Measurements from ENCODE around the gene PEX5. TPM values are rescaled to one million over a fixed set of nuclear protein-coding genes. Genes with fewer than 3 reads are reported as not detected.

Gene PEX5
- total RNA-seq, 2 donors from 2014 or later = 73.5 to 106 TPM

GRCh38 chr12:7146906-7147305 is 42.6 kb upstream of the PEX5 start:
- H3K27ac Mint-ChIP-seq = no peak overlapping the region
- H3K27me3 Mint-ChIP-seq (ENCODE audit: insufficient read depth) = no peaks in the 10 kb centered on the region
- no peak overlapping the region for H3K4me3 Mint-ChIP-seq
- no peaks in the 10 kb centered on the region for H3K9me3 ChIP-seq (ENCODE audit: control insufficient read depth, low read length)
- H3K36me3 ChIP-seq (ENCODE audit: control insufficient read depth, insufficient read depth, low read length) = peaks cover 66% of the 10 kb centered on the region
- H3K36me3 Mint-ChIP-seq (ENCODE audit: low read depth) = peaks cover 81% of the 10 kb centered on the region
- no peak overlapping the region for H3K27ac ChIP-seq (ENCODE audit: low read depth, low read length)
- TF ChIP-seq CTCF (conservative IDR thresholded peaks at IDR 0.05) = no peak
- H3K9ac ChIP-seq (ENCODE audit: extremely low read depth, low read length, poor library complexity, severe bottlenecking) = no peak overlapping the region
- H3K27me3 ChIP-seq (ENCODE audit: control insufficient read depth, insufficient read depth, low read length, poor library complexity, severe bottlenecking) = no peaks in the 10 kb centered on the region
- no peak overlapping the region for H3K4me3 ChIP-seq (ENCODE audit: low read length)
- H3K4me1 Mint-ChIP-seq = no peaks in the 10 kb centered on the region
- no peaks in the 10 kb centered on the region for H3K9me3 Mint-ChIP-seq
- DNase-seq = peak; percentile 27
- no peaks in the 10 kb centered on the region for H3K4me1 ChIP-seq (ENCODE audit: control insufficient read depth, insufficient read depth, low read length)
- WGBS, 2 experiments (ENCODE audit: insufficient coverage in 1 of 2, insufficient read length in 1 of 2) = 86 to 97% methylated on average over 6 to 7 of the region's 7 CpGs

- Histone ChIP-seq H3K4me3 (ENCODE audit: low read length) (no peak overlapping the region), H3K27ac (ENCODE audit: low read depth, low read length) (no peak overlapping the region), H3K4me1 (ENCODE audit: control insufficient read depth, insufficient read depth, low read length) (no peaks in the 10 kb centered on the region), H3K27me3 (ENCODE audit: control insufficient read depth, insufficient read depth, low read length, poor library complexity, severe bottlenecking) (no peaks in the 10 kb centered on the region), H3K9me3 (ENCODE audit: control insufficient read depth, low read length) (no peaks in the 10 kb centered on the region), H3K9ac (ENCODE audit: extremely low read depth, low read length, poor library complexity, severe bottlenecking) (no peak overlapping the region), H3K36me3 (ENCODE audit: control insufficient read depth, insufficient read depth, low read length) (peaks cover 68% of the 10 kb centered on the region)
- Mint-ChIP-seq H3K27ac (no peak overlapping the region), H3K4me3 (no peak overlapping the region), H3K27me3 (ENCODE audit: insufficient read depth) (no peaks in the 10 kb centered on the region), H3K4me1 (no peaks in the 10 kb centered on the region), H3K9me3 (no peaks in the 10 kb centered on the region), H3K36me3 (ENCODE audit: low read depth) (peaks cover 83% of the 10 kb centered on the region)
- 93 to 100% methylated on average over 3 to 12 of the region's 12 CpGs for WGBS, 2 experiments (ENCODE audit: insufficient coverage in 1 of 2, insufficient read length in 1 of 2)
- DNase-seq = no peak
- TF ChIP-seq CTCF (conservative IDR thresholded peaks at IDR 0.05) = no peak
These were observed 39.1 kb upstream of the PEX5 start for GRCh38 chr12:7150356-7150755.

- Histone ChIP-seq H3K4me1 (ENCODE audit: control insufficient read depth, insufficient read depth, low read length) (no peaks in the 10 kb centered on the region), H3K9ac (ENCODE audit: extremely low read depth, low read length, poor library complexity, severe bottlenecking) (no peak overlapping the region), H3K27me3 (ENCODE audit: control insufficient read depth, insufficient read depth, low read length, poor library complexity, severe bottlenecking) (no peaks in the 10 kb centered on the region), H3K9me3 (ENCODE audit: control insufficient read depth, low read length) (no peaks in the 10 kb centered on the region), H3K4me3 (ENCODE audit: low read length) (no peak overlapping the region), H3K27ac (ENCODE audit: low read depth, low read length) (no peak overlapping the region), H3K36me3 (ENCODE audit: control insufficient read depth, insufficient read depth, low read length) (peaks cover 69% of the 10 kb centered on the region)
- Mint-ChIP-seq H3K27me3 (ENCODE audit: insufficient read depth) (no peaks in the 10 kb centered on the region), H3K4me1 (no peaks in the 10 kb centered on the region), H3K9me3 (no peaks in the 10 kb centered on the region), H3K27ac (no peak overlapping the region), H3K4me3 (no peak overlapping the region), H3K36me3 (ENCODE audit: low read depth) (peaks cover 84% of the 10 kb centered on the region)
- whole genome bisulfite sequencing, 2 experiments (ENCODE audit: insufficient coverage in 1 of 2, insufficient read length in 1 of 2) = 98% methylated on average over 6 of the region's 6 CpGs; no CpG with 5 or more reads in 1 of the 2 experiments
- no peak for TF ChIP-seq CTCF (conservative IDR thresholded peaks at IDR 0.05)
- no peak for DNase-seq
These were observed 38.6 kb upstream of the PEX5 start for GRCh38 chr12:7150841-7151240.

All from endodermal cell (in vitro differentiated cells).